K562 (cell line): ENCODE data around the gene ADCY5. TPM values are rescaled to one million over a fixed set of nuclear protein-coding genes. Genes with fewer than 3 reads are reported as not detected.

ENCODE experiments used
- E2F1 ChIP-seq: sonication (generic); formaldehyde crosslinking; IDR thresholded peaks from 2 replicates; pipeline ENCODE4 v1.8.1; 2023; ENCODE audit warnings: mild to moderate bottlenecking, missing genetic modification reagents, moderate library complexity
- HMG20A ChIP-seq: fragments of 450-650 bp; formaldehyde crosslinking; conservative IDR thresholded peaks from 2 replicates; pipeline ENCODE4 v1.4.0; 2020; ENCODE audit warnings: mild to moderate bottlenecking, mixed read lengths
- HNRNPUL1 ChIP-seq: fragments of 200-400 bp; formaldehyde crosslinking; IDR thresholded peaks from 2 replicates; pipeline ENCODE4 v1.6.1; 2017; ENCODE audit warnings: low read length
- KDM1A ChIP-seq, 2 experiments: fragments of 450-650 bp; IDR thresholded peaks; 2 replicates each; pipeline ENCODE4 v1.6.1; 2016; ENCODE audit warnings: mild to moderate bottlenecking in 2 of 2
- NCOA1 ChIP-seq: fragments of 450-650 bp; IDR thresholded peaks from 2 replicates; pipeline ENCODE4 v1.6.1; 2016; ENCODE audit warnings: low read depth
- RERE ChIP-seq: sonication (generic); formaldehyde crosslinking; IDR thresholded peaks from 2 replicates; pipeline ENCODE4 v1.8.0; 2023; ENCODE audit warnings: missing genetic modification reagents, mild to moderate bottlenecking, borderline replicate concordance
- SMARCB1 ChIP-seq: IDR thresholded peaks from 2 replicates; pipeline ENCODE4 v1.6.1; 2011; ENCODE audit warnings: improper control_type of control experiment, low read depth; ENCODE audit not compliant: insufficient read length
- ZBTB12 ChIP-seq: fragments of 250-450 bp; sonication (Bioruptor Pico); IDR thresholded peaks from 2 replicates; pipeline ENCODE4 v1.4.0; 2020
- ZEB2 ChIP-seq: fragments of 450-650 bp; IDR thresholded peaks from 2 replicates; pipeline ENCODE4 v1.6.1; 2016
- ZNF398 ChIP-seq: fragments of 250-450 bp; sonication (Bioruptor Pico); IDR thresholded peaks from 2 replicates; pipeline ENCODE4 v1.8.0; 2021; ENCODE audit warnings: moderate library complexity, mild to moderate bottlenecking, inconsistent platforms
- ZNF609 ChIP-seq: sonication (generic); formaldehyde crosslinking; IDR thresholded peaks from 2 replicates; pipeline ENCODE4 v1.8.1; 2023; ENCODE audit warnings: missing genetic modification reagents, mild to moderate bottlenecking, borderline replicate concordance
- ZNF780A ChIP-seq: fragments of 250-450 bp; sonication (Bioruptor Pico); IDR thresholded peaks from 2 replicates; pipeline ENCODE4 v1.5.0; 2021; ENCODE audit warnings: mild to moderate bottlenecking
- polyA plus RNA-seq, 8 experiments: library from polyadenylated mRNA; depleted of rRNA in 4 of 8; stranded (reverse) in 5 of 8; unstranded in 3 of 8; fragments of >200 nt; fragmentation: Nextera tagmentation in 2 of 8; fragmentation: Illumina TruSeq in 1 of 8; extraction: Ambion mirVana in 2 of 8; extraction: Trizol in 1 of 8; gene quantifications; 2 replicates each; pipeline versions ENCODE4 v1.2.1 to v1.2.3, GENCODE V29; 2011 to 2014; ENCODE audit warnings: inconsistent platforms in 1 of 8, missing spikeins in 1 of 8
- total RNA-seq, 7 experiments: library from RNA; depleted of rRNA in 6 of 7; stranded (reverse); fragments of >200 nt in 6 of 7; fragmentation: Illumina TruSeq in 2 of 7; extraction: Trizol in 2 of 7; gene quantifications; 2 replicates each; pipeline versions ENCODE4 v1.2.1 to v1.2.3, GENCODE V29; 2011 to 2021; ENCODE audit warnings: low replicate concordance in 1 of 7

The ADCY5 gene
- total and polyA plus RNA-seq, 9 of the 15 experiments (the other 6 are each of a cell fraction or from before 2014, with no cell fraction given): under 0.01 TPM; not detected in 8

GRCh38 chr3:123401836-123402530 lies 46.9 kb downstream of the ADCY5 start (continued):
- TF ChIP-seq ZBTB12 (no peak), E2F1 (CRISPR knock-in tag) (no peak), HMG20A (no peak), SMARCB1 (no peak), NCOA1 (no peak), ZEB2 (no peak), RERE (no peak), ZNF609 (CRISPR knock-in tag) (no peak), ZNF398 (CRISPR knock-in tag) (no peak), HNRNPUL1 (no peak), KDM1A (IDR thresholded peaks at IDR 0.05) (no peak), ZNF780A (CRISPR knock-in tag) (no peak)
